Stimulated activated naive B cell treated with anti-CD40 and anti-IgM and Interleukin-4, amounts not matched to agents 10 μg/mL and 1 μg/mL and 100 μg/mL, for 72 hours (primary cell): ENCODE results near the gene EFCC1.
A peak's percentile ranks its signal among the peaks of the same experiment; 100 is the strongest.

Source experiments
- ATAC-seq, 2 donors: fragments of 150-1000 bp; cut with Tn5 transposase; replicated peaks; 2 replicates each; pipeline ENCODE4 v1.10.0; 2021; ENCODE audit warnings: moderate library complexity in 1 of 2
- DNase-seq: peaks from one replicate; pipeline ENCODE4 v3.0.0; 2021
- H3K27ac Mint-ChIP-seq: one replicate; pipeline ENCODE4 v1.8.0; 2022; ENCODE audit warnings: mild to moderate bottlenecking, mixed read lengths
- H3K27me3 Mint-ChIP-seq, 2 donors: one replicate each; pipeline ENCODE4 v1.8.0; 2022; ENCODE audit warnings: mixed read lengths in 2 of 2
- H3K36me3 Mint-ChIP-seq, 2 donors: one replicate each; pipeline ENCODE4 v1.8.0; 2022; ENCODE audit warnings: mixed read lengths in 2 of 2, mild to moderate bottlenecking in 1 of 2
- H3K4me1 Mint-ChIP-seq, 2 donors: one replicate each; pipeline ENCODE4 v1.8.0; 2022; ENCODE audit warnings: mixed read lengths in 2 of 2, mild to moderate bottlenecking in 1 of 2
- H3K4me3 Mint-ChIP-seq, 2 donors: one replicate each; pipeline ENCODE4 v1.8.0; 2022; ENCODE audit warnings: mild to moderate bottlenecking in 2 of 2, mixed read lengths in 2 of 2, moderate library complexity in 1 of 2
- H3K9me3 Mint-ChIP-seq, 2 donors: one replicate each; pipeline ENCODE4 v1.8.0; 2022; ENCODE audit warnings: mixed read lengths in 2 of 2, mild to moderate bottlenecking in 1 of 2

The EFCC1 gene, protein sequence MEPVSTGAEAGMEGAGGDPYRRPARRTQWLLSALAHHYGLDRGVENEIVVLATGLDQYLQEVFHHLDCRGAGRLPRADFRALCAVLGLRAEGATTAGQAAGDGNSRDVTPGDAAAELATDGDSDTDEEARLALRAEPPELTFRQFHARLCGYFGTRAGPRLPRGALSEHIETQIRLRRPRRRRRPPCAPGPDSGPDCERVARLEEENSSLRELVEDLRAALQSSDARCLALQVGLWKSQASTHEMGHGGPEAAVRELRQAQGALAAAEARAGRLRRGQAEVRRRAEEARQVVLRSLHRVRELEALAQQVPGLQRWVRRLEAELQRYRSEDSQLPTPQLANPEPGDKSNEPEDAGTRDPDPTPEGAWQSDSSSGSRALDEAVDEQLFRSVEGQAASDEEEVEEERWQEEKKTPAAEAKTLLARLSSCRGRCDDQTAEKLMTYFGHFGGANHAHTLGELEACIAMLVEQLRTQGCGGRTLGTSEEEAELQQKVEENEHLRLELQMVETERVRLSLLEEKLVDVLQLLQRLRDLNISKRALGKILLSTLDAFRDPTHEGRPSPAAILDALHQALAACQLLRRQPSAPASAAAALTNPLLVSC

DNA sequence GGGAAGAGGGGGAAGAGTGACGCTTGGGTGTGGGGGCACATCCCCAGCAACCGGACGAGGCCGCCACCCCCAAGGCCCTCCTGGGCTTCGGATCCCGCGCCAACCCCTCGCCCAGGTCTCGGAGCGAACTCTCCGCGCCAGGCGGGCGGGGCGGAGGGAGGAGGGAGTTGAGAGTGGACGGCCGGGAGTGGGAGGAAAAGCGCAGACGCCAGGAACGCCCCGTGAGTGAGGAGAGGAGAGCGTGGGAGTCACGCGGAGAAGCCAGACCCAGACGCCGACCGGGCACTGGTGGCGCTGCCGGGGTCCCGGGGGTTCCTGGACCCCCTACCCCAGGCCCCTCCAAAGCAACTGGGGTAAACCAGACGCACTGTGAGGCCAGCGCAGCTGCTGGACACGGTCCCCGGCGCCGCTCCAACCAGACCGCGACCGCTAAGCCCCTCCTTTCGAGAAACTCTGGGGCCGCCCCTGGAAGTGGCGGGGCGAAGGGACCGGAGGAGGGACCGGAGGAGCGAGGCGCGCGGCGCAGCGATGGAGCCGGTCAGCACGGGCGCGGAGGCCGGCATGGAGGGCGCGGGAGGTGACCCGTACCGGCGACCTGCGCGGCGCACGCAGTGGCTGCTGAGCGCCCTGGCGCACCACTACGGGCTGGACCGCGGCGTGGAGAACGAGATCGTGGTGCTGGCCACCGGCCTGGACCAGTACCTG, at the start of gene EFCC1:
Gene EFCC1 (plus strand): TSS at position 204 of the 705 bp plus-strand sequence. CDS start 325 bp downstream, at position 529.
- ATAC-seq (peak; percentile 37 to 44), DNase-seq (no peak)
- H3K27me3 Mint-ChIP-seq = peaks cover 56 to 76% of the 10 kb centered on the region in 2 donors
- peak within 1 kb of the TSS; percentile 73 to 79 for H3K4me3 Mint-ChIP-seq
- H3K36me3 Mint-ChIP-seq = peaks cover 0 to 6% of the 10 kb centered on the region in 2 donors
- H3K27ac Mint-ChIP-seq = peak within 1 kb of the TSS; percentile 25
- no peaks in the 10 kb centered on the region for H3K9me3 Mint-ChIP-seq
- peaks cover 24 to 37% of the 10 kb centered on the region in 2 donors for H3K4me1 Mint-ChIP-seq

DNA sequence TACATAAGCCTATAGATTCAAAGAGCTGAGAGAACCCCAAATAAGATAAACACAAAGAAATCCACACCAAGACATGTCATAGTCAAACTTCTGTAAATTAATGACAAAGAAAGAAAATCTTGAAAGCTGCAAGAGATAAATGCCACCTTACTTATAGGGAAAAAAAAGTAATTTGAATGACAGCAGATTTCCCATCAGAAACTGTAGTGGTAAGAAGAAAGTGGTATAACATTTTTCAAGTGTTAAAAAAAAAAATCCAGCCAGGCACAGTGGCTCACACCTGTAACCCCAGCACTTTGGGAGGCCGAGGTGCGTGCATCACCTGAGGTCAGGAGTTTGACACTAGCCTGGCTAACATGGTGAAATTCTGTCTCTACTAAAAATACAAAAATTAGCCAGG, 44.7 kb upstream of the EFCC1 start:
- Mint-ChIP-seq H3K27me3 (peaks cover 0 to 12% of the 10 kb centered on the region in 2 donors), H3K9me3 (peaks cover 0 to 4% of the 10 kb centered on the region in 2 donors), H3K27ac (no peak overlapping the region), H3K4me1 (no peaks in the 10 kb centered on the region), H3K4me3 (no peak overlapping the region), H3K36me3 (no peaks in the 10 kb centered on the region)
- no peak for ATAC-seq
- DNase-seq = no peak

DNA sequence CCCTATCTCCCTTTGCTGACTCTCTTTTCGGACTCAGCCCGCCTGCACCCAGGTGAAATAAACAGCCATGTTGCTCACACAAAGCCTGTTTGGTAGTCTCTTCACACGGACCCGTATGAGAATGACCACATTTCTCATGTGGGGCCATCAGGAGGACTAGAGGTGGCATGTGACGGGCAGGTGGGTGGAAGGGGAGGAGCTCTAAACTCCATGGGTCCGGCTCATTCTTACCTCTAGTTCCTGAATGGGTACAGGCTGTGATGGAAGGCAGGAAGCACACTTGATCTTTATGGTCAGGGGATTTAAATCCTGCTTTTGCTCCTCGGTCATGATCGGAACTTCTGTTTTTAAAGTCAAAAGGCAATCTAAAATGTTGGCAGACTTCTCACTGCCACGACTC, 35.8 kb upstream of the EFCC1 start:
- Mint-ChIP-seq H3K4me3 (no peak overlapping the region), H3K27me3 (peaks cover 0 to 4% of the 10 kb centered on the region in 2 donors), H3K36me3 (no peaks in the 10 kb centered on the region), H3K27ac (no peak overlapping the region), H3K9me3 (no peaks in the 10 kb centered on the region), H3K4me1 (peaks cover 3 to 7% of the 10 kb centered on the region in 2 donors)
- ATAC-seq = no peak
- no peak for DNase-seq

DNA sequence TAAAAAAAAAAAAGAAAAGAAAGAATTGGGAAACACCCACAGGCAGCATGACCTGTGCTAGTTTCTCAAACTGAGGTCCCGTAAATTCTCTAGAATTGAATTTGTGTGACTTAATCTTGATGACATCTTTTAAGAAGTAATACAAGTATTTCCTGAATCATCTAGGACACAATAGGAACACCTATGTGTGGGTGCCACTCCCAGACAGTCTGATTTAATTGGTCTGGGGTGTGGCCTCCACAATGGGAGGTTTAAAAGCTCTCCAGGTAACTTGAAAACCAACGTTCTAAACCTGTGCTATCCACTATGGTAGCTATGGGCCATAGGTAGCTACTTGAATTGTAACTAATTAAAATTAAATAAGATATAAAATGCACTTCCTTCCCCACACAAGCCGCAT, 35.3 kb upstream of the EFCC1 start:
- Mint-ChIP-seq H3K27me3 (no peaks in the 10 kb centered on the region), H3K27ac (no peak overlapping the region), H3K4me1 (peaks cover 3 to 7% of the 10 kb centered on the region in 2 donors), H3K4me3 (no peak overlapping the region), H3K36me3 (no peaks in the 10 kb centered on the region), H3K9me3 (no peaks in the 10 kb centered on the region)
- DNase-seq = no peak
- no peak for ATAC-seq

DNA sequence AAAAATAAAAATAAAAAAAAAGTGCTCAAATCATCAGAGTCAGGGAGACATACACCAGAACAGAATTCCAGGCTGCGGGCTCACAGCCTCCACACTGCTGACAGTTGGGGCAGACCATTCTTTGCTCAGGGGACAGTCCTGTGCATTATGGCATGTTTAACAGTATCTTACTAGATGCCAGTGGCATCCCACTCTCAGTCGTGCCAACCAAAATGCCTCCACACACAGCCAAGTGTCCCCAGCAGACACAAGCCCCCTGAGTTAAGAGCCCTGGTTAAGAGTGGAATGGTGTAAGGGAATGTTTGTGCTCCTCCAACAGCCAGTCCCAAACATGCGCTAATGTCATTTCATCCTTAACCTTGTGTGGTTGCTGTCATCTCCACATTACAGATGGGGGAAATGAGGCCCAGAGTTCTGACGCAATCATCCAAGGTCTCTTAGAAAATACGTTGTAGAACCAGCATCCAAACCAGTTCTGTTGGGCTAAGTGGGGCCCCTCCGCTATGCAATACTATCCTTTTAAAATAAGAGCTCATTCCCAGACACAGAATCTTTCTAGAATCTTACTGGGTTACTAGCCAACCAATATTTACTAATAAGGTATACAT, 33.3 kb upstream of the EFCC1 start:
- Mint-ChIP-seq H3K4me1 (peaks cover 3 to 7% of the 10 kb centered on the region in 2 donors), H3K9me3 (no peaks in the 10 kb centered on the region), H3K36me3 (no peaks in the 10 kb centered on the region), H3K27me3 (no peaks in the 10 kb centered on the region), H3K27ac (no peak overlapping the region), H3K4me3 (no peak overlapping the region)
- no peak for DNase-seq
- ATAC-seq = no peak

DNA sequence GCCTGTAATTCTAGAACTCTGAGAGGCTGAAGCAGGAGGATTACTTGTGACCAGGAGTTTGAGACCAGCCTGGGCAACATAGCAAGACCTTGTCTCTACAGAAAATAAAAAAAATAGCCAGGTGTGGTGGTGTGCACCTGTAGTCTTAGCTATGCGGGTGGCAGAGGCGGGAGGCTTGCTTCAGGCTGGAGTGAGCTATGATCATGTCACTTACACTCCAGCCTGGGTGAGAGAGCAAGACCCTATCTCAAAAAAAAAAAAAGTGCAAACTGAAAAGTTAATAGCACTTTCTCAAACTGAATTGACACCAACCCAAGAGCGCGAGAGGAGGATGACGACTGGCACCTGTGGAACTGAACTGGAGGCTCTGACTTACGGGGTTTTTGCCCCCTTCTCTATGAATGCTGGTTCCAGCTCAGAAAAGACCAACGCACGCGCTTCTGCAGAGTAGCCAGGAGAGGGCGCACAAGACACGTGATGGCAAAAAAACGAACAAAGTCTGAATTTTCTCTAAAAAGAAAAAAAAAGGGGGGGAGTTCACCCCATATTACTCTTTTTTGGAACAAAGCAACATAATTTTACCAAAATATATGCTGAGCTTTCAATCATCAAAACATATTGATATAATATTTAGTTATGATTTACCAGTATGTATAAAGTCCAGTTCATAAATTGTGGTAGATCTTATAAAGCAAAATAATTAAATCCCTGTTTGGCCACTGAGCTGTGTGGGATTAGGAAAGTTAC, 30.9 kb upstream of the EFCC1 start:
- peak; percentile 48 to 63 for ATAC-seq
- Mint-ChIP-seq H3K36me3 (no peaks in the 10 kb centered on the region), H3K27ac (no peak overlapping the region), H3K4me1 (peaks cover 11 to 22% of the 10 kb centered on the region in 2 donors), H3K9me3 (no peaks in the 10 kb centered on the region), H3K27me3 (no peaks in the 10 kb centered on the region), H3K4me3 (no peak overlapping the region)
- peak; percentile 18 for DNase-seq

DNA sequence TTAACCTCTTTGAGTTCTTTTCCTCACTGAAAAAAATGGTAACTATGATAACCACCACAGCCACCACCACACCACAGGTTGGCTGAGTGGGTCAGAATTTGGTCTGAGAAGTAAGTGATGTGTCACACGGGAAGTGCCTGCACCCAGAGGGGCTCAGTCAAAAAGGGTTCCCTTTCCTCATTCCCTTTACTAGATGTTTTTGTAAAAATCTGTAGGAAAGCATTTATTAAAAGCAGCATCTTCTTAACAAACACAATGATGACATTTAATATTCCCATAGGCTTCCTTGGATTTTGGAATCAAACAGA, 30.4 kb upstream of the EFCC1 start:
- H3K4me1 Mint-ChIP-seq = peaks cover 14 to 22% of the 10 kb centered on the region in 2 donors
- DNase-seq = no peak
- H3K9me3 Mint-ChIP-seq = no peaks in the 10 kb centered on the region
- no peak for ATAC-seq
- no peaks in the 10 kb centered on the region for H3K27me3 Mint-ChIP-seq
- no peak overlapping the region for H3K4me3 Mint-ChIP-seq
- no peaks in the 10 kb centered on the region for H3K36me3 Mint-ChIP-seq
- no peak overlapping the region for H3K27ac Mint-ChIP-seq

DNA sequence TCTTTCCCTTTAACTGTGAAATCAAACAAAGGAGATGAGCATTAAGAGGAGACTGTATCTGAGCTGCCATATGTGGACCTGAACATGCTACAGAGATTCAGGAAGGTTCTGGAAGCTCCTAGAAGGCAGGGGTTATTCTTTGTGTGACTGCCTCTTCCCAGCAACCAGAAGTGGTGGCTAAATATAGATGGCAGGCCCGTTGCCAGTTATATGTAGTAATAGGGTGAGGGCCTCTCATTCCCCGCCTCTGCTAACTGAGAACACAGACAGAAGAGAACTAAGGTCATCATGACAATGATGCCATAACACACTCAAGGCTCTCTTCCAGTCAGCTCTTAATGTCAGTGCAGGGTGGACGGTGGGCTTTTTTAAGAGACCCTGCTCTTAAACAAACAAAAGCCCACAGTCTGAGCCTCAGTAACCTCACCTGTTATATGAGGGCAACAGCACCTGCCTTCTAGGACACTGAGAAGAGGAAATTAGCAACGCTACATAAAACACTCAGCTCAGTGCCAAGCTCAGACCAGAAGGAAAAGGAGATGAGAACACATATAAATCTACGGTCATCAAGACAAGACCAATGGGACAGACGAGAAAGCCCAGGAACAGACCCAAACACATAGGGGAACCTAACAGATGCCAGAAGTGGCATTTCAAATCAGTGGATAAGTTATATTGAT, 29.5 kb upstream of the EFCC1 start:
- no peak for ATAC-seq
- DNase-seq = no peak
- Mint-ChIP-seq H3K9me3 (no peaks in the 10 kb centered on the region), H3K36me3 (no peaks in the 10 kb centered on the region), H3K27me3 (no peaks in the 10 kb centered on the region), H3K4me3 (no peak overlapping the region), H3K4me1 (peaks cover 14 to 22% of the 10 kb centered on the region in 2 donors), H3K27ac (no peak overlapping the region)

DNA sequence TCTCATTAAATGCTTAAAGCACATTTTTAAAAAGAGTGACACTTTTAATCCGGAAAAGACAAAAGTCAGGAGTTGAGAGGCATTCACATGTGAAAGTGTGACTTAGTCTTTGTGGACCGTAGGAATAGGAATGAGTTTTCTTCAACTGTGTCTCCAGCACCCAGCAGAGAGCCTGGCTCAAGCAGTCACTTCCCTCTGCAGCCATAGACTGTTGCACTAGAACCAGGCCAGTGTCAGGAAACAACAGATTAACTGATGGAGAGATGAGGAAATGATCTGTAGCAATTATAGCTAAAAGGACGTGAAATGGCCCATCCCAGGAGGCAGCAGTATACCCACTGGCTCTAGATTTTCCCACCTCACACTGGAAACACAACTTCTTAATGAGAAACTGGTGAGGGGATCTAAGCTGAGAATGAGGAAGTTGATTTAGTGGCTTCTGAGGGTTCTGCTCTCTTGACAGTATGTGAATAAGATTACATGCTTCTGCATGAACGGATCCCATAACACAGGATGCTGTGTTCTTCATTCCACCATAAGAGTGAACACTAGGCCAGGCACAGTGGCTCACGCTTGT, 27.0 kb upstream of the EFCC1 start:
- Mint-ChIP-seq H3K4me3 (no peak overlapping the region), H3K9me3 (no peaks in the 10 kb centered on the region), H3K27me3 (peaks cover 0 to 5% of the 10 kb centered on the region in 2 donors), H3K36me3 (no peaks in the 10 kb centered on the region), H3K27ac (no peak overlapping the region), H3K4me1 (peaks cover 14 to 22% of the 10 kb centered on the region in 2 donors)
- DNase-seq (no peak), ATAC-seq (peak; percentile 91 to 94)

DNA sequence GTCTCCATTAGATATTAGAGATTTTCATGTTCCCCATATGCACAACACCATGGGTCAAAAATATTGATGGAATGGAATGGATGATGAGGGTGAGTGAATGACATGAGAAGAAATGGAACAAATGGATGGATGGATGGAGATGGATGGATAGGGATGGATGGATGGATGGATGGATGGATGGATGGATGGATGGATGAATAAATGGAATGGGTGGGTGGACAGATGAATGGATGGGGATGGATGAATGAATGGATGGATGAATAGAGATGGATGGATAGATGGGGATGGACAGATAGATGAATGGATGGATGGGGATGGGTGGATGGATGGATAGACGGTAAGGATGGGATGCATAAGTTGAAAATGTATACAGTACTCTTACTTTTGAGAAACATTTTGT, 25.8 kb upstream of the EFCC1 start:
- Mint-ChIP-seq H3K36me3 (no peaks in the 10 kb centered on the region), H3K9me3 (no peaks in the 10 kb centered on the region), H3K27ac (no peak overlapping the region), H3K4me3 (no peak overlapping the region), H3K4me1 (peaks cover 11 to 15% of the 10 kb centered on the region in 2 donors), H3K27me3 (peaks cover under 1 to 5% of the 10 kb centered on the region in 2 donors)
- DNase-seq (no peak), ATAC-seq (no peak)

DNA sequence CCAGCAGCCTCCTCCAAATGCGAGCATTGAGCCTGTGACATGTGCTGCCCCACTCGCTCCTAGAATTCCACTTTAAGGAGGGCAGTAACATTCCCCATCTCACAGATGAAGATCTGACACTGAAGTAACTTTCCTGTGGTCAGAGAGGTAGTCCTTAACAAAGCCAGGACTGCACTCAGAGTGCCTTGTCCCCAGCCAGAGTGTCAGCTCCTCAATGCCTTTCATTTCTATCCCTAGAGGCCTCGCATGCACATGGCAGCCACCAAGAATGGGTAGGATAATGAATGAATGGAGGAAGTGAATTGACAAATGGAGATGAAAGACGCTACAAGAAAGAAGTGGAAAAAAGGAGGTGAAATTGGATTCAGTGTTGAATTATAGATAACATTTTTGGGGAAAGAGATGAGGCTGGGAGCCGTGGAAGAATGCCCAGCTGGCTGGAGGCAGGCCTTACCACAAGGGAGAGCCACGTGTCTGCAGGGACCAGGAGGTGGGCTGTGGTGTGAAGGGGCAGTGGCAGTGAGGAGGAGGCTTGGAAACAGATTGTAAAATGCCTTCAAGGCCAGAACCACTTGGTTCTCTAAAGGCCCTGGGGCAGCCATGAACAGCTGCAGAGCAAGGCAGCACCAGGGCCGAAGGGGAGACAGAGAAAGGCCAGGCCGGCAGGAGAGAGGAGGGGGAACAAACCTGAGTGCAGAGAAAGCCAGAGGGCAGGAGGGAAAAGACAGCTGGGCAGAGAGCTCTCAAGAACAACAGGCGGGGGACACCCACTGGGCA, 17.6 kb upstream of the EFCC1 start:
- DNase-seq (no peak), ATAC-seq (no peak)
- no peaks in the 10 kb centered on the region for H3K9me3 Mint-ChIP-seq
- peaks cover 3 to 6% of the 10 kb centered on the region in 2 donors for H3K4me1 Mint-ChIP-seq
- H3K4me3 Mint-ChIP-seq = no peak overlapping the region
- H3K27me3 Mint-ChIP-seq = peaks cover 0 to 5% of the 10 kb centered on the region in 2 donors
- H3K27ac Mint-ChIP-seq = no peak overlapping the region
- no peaks in the 10 kb centered on the region for H3K36me3 Mint-ChIP-seq

DNA sequence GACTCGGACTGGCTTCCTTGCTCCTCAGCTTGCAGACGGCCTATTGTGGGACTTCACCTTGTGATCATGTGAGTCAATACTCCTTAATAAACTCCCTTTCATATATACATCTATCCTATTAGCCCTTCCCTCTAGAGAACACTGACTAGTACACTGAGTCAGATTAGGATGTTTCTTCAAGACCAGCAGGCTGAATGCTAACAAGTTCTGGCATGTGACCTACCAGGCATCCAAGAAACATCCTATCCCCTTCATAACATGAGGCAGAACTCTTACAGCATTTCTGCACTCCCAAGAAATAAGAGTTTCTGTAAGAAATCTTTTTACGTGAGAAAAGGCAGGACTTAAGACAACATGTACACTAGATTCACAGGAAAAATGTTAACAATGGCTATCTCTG, 16.5 kb upstream of the EFCC1 start:
- no peak overlapping the region for H3K4me3 Mint-ChIP-seq
- no peaks in the 10 kb centered on the region for H3K9me3 Mint-ChIP-seq
- DNase-seq (no peak), ATAC-seq (no peak)
- no peaks in the 10 kb centered on the region for H3K36me3 Mint-ChIP-seq
- H3K27ac Mint-ChIP-seq = no peak overlapping the region
- H3K27me3 Mint-ChIP-seq = peaks cover 0 to 5% of the 10 kb centered on the region in 2 donors
- H3K4me1 Mint-ChIP-seq = peaks cover 3 to 6% of the 10 kb centered on the region in 2 donors
